ENCODE data around the gene KIF26A. TPM values are rescaled to one million over a fixed set of nuclear protein-coding genes. Genes with fewer than 3 reads are reported as not detected.

The KIF26A gene
- total RNA-seq, 1 donor from 2014 or later, result 15.0 TPM

DNA sequence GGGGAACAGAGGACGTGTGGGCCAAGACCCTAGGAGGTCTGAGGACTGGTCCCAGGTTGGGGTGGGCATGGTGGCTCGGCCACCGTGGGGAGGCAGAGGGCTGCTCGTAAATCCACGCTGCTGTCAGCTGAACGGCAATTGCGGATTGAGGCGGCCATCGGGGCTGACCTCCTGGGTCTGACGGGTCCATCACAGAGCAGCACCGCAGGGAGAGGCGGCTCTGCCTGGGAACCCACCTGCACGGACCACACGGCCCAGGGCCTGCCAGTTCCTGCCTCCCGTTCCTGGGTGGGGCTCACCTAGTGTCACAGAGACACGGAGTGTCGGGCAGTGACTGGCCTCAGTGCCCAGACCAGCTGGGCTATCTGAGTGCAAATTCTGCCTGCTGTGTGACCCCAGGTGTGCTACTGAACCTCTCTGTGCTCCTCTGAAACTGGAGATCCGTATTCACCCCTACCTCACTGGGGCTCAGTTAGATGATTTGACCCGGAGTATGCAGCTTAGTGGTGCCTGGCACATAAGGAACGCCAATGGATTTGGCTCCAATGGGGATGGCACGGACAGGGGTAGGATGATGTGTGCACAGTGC is 53.1 kb downstream of the KIF26A start:
- no peaks in the 10 kb centered on the region for H3K36me3 Mint-ChIP-seq (ENCODE audit: low read depth)

DNA sequence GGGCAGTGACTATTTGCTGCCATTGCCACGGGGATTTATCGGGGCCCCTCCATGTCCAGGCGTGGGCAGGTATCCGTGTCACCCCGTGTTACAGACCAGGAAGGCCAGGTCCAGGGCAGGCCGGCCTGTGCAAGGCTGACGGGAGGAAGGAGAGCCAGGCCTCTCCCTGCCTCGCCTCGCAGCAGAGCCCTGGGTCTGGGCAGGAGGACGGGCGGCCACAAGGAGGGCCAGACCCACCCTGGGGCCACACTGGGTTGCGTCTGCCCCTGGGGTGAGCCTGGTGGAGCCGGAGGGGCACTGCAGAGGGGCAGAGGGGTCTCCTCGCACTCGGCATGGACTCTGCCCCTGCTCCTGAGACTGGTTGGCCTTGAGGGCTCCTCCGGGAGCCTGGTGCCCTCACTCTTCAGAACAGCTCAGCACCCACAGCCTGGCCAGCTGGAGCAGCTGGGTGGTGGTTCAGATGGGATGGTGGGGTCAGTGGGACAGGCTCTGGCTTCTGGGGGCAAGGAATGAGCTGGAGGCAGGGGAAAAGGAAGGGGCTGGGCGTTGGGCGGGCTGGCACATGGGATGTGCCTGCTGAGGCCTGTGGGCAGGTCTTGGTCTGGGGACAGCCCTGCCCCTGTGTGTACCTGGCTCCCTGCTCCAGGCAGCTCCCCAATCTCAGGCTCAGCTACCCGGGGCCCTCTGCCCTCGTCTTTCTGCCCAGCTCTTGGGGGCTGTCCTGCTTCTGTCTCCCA is 53.9 kb downstream of the KIF26A start:
- Mint-ChIP-seq H3K27me3 (ENCODE audit: low read depth) (no peaks in the 10 kb centered on the region), H3K4me3 (no peak overlapping the region), H3K36me3 (ENCODE audit: low read depth) (no peaks in the 10 kb centered on the region), H3K4me1 (peaks cover 10% of the 10 kb centered on the region), H3K27ac (ENCODE audit: unreplicated experiment) (no peak overlapping the region), H3K9me3 (no peaks in the 10 kb centered on the region)
- TF ChIP-seq, protein P1, sequence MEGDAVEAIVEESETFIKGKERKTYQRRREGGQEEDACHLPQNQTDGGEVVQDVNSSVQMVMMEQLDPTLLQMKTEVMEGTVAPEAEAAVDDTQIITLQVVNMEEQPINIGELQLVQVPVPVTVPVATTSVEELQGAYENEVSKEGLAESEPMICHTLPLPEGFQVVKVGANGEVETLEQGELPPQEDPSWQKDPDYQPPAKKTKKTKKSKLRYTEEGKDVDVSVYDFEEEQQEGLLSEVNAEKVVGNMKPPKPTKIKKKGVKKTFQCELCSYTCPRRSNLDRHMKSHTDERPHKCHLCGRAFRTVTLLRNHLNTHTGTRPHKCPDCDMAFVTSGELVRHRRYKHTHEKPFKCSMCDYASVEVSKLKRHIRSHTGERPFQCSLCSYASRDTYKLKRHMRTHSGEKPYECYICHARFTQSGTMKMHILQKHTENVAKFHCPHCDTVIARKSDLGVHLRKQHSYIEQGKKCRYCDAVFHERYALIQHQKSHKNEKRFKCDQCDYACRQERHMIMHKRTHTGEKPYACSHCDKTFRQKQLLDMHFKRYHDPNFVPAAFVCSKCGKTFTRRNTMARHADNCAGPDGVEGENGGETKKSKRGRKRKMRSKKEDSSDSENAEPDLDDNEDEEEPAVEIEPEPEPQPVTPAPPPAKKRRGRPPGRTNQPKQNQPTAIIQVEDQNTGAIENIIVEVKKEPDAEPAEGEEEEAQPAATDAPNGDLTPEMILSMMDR (conservative IDR thresholded peaks at IDR 0.05), result no peak
- no peak for DNase-seq (ENCODE audit: low read depth, low spot score)

More for the DNA sequence above, 53.1 kb downstream of the KIF26A start:
- H3K27ac Mint-ChIP-seq (ENCODE audit: unreplicated experiment), result no peak overlapping the region
- H3K9me3 Mint-ChIP-seq, result no peaks in the 10 kb centered on the region
- no peak for DNase-seq (ENCODE audit: low read depth, low spot score)
- H3K4me3 Mint-ChIP-seq, result no peak overlapping the region
- TF ChIP-seq, protein P1 (conservative IDR thresholded peaks at IDR 0.05), result no peak
- no peaks in the 10 kb centered on the region for H3K27me3 Mint-ChIP-seq (ENCODE audit: low read depth)
- peaks cover 10% of the 10 kb centered on the region for H3K4me1 Mint-ChIP-seq

DNA sequence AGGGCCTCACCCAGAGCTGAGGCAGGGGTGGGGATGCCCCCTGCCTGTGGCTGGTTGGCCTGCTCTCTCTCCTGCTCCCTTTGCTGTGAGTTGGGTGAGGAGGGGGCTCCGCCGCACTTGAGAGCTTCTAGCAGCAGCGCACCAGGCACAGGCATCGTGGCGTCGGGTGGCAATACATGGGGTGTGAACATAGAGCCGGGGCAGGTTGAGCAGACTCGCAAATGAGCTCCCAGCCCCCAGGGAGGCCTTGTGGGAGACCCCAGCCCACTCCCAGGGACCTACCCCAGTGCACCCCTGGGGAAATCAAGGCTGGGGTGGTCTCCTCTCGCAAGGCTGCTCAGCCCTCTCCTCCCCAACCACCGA is 54.5 kb downstream of the KIF26A start:
- Mint-ChIP-seq H3K36me3 (ENCODE audit: low read depth) (no peaks in the 10 kb centered on the region), H3K4me3 (no peak overlapping the region)

DNA sequence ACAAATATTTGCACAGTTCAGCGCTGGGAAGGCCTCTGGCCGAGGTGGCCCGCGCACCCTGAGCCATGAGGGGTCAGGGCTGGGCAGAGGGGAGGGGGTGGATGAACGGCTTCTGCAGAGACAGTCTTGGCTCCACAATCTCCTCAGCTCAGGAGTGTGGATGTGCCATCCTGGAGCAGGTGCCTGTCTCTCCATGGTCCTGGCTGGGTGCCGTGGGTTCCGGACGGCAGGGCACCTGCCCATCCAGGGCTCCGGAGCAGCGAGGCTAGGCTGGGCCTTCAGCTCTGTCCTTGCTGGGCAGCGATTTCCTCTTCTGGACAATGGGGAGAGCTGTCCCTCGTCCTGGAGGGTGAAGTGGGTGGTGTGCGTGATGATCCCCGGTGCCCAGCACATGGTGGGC is 55.6 kb downstream of the KIF26A start:
- Mint-ChIP-seq H3K36me3 (ENCODE audit: low read depth) (no peaks in the 10 kb centered on the region), H3K4me3 (no peak overlapping the region), H3K4me1 (peaks cover 10% of the 10 kb centered on the region), H3K27me3 (ENCODE audit: low read depth) (no peaks in the 10 kb centered on the region), H3K27ac (ENCODE audit: unreplicated experiment) (no peak overlapping the region), H3K9me3 (no peaks in the 10 kb centered on the region)
- TF ChIP-seq, protein P1 (conservative IDR thresholded peaks at IDR 0.05), result no peak
- no peak for DNase-seq (ENCODE audit: low read depth, low spot score)

More for the DNA sequence above, 54.5 kb downstream of the KIF26A start:
- Mint-ChIP-seq H3K27me3 (ENCODE audit: low read depth) (no peaks in the 10 kb centered on the region), H3K4me1 (peaks cover 10% of the 10 kb centered on the region), H3K9me3 (no peaks in the 10 kb centered on the region), H3K27ac (ENCODE audit: unreplicated experiment) (no peak overlapping the region)
- DNase-seq (ENCODE audit: low read depth, low spot score), result no peak
- TF ChIP-seq, protein P1 (conservative IDR thresholded peaks at IDR 0.05), result no peak

DNA sequence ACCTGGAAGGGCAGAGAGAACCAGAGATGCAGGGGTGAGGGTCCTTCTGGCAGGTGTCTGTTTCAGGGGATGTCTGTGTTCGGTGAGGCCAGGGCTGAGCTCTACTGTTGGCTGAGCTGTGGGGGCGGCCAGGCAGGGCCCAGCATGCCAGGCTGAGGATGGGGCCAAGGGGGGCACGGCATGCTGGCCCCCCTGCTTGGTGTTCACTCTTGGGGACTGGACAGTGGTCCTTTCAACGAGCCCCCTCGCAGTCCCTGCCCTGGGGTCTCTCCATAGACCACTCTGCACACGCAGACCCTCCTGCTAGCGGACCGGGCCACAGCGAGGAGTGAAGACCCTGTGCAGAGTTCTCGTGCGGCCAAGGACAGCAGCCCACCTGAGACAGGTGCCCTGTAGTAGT is 56.3 kb downstream of the KIF26A start:
- H3K36me3 Mint-ChIP-seq (ENCODE audit: low read depth), result no peaks in the 10 kb centered on the region
- peaks cover 10% of the 10 kb centered on the region for H3K4me1 Mint-ChIP-seq
- H3K27me3 Mint-ChIP-seq (ENCODE audit: low read depth), result no peaks in the 10 kb centered on the region
- H3K27ac Mint-ChIP-seq (ENCODE audit: unreplicated experiment), result no peak overlapping the region
- TF ChIP-seq, protein P1 (conservative IDR thresholded peaks at IDR 0.05), result no peak
- H3K9me3 Mint-ChIP-seq, result no peaks in the 10 kb centered on the region
- no peak overlapping the region for H3K4me3 Mint-ChIP-seq
- no peak for DNase-seq (ENCODE audit: low read depth, low spot score)
